Measurements from ENCODE around the gene TRMT11.

Gene TRMT11

GRCh38 chr6:126072834-126073233 lies 86.5 kb downstream of the TRMT11 start:
- no peaks in the 10 kb centered on the region for H3K4me1 ChIP-seq (ENCODE audit: control insufficient read depth, insufficient read depth, low read length, unreplicated experiment)
- H3K4me3 ChIP-seq (ENCODE audit: low read depth, low read length): no peak overlapping the region
- no peak overlapping the region for H2AFZ ChIP-seq (ENCODE audit: low read length, unreplicated experiment)
- no peaks in the 10 kb centered on the region for H3K79me2 ChIP-seq (ENCODE audit: control insufficient read depth, insufficient read depth, low read length, unreplicated experiment)
- H3K27ac ChIP-seq (ENCODE audit: low read depth, low read length): no peak overlapping the region
- no peaks in the 10 kb centered on the region for H3K27me3 ChIP-seq (ENCODE audit: insufficient read depth, low read length)
- H3K36me3 ChIP-seq (ENCODE audit: insufficient read depth, low read length): no peaks in the 10 kb centered on the region; the same call in 1 of the 2 replicates

- Histone ChIP-seq H3K36me3 (ENCODE audit: insufficient read depth, low read length) (no peaks in the 10 kb centered on the region), H2AFZ (ENCODE audit: low read length, unreplicated experiment) (no peak overlapping the region), H3K27ac (ENCODE audit: low read depth, low read length) (no peak overlapping the region), H3K27me3 (ENCODE audit: insufficient read depth, low read length) (no peaks in the 10 kb centered on the region), H3K79me2 (ENCODE audit: control insufficient read depth, insufficient read depth, low read length, unreplicated experiment) (no peaks in the 10 kb centered on the region), H3K4me1 (ENCODE audit: control insufficient read depth, insufficient read depth, low read length, unreplicated experiment) (no peaks in the 10 kb centered on the region), H3K4me3 (ENCODE audit: low read depth, low read length) (no peak overlapping the region)
Observed at GRCh38 chr6:126075335-126076071, 89.2 kb downstream of the TRMT11 start.

GRCh38 chr6:126076992-126077664 lies 90.8 kb downstream of the TRMT11 start:
- Histone ChIP-seq H3K27me3 (ENCODE audit: insufficient read depth, low read length) (no peaks in the 10 kb centered on the region), H2AFZ (ENCODE audit: low read length, unreplicated experiment) (no peak overlapping the region), H3K79me2 (ENCODE audit: control insufficient read depth, insufficient read depth, low read length, unreplicated experiment) (no peaks in the 10 kb centered on the region), H3K4me1 (ENCODE audit: control insufficient read depth, insufficient read depth, low read length, unreplicated experiment) (no peaks in the 10 kb centered on the region), H3K36me3 (ENCODE audit: insufficient read depth, low read length) (no peaks in the 10 kb centered on the region), H3K27ac (ENCODE audit: low read depth, low read length) (no peak overlapping the region), H3K4me3 (ENCODE audit: low read depth, low read length) (no peak overlapping the region)

- Histone ChIP-seq H3K79me2 (ENCODE audit: control insufficient read depth, insufficient read depth, low read length, unreplicated experiment) (no peaks in the 10 kb centered on the region), H2AFZ (ENCODE audit: low read length, unreplicated experiment) (no peak overlapping the region), H3K4me1 (ENCODE audit: control insufficient read depth, insufficient read depth, low read length, unreplicated experiment) (no peaks in the 10 kb centered on the region), H3K4me3 (ENCODE audit: low read depth, low read length) (no peak overlapping the region), H3K36me3 (ENCODE audit: insufficient read depth, low read length) (no peaks in the 10 kb centered on the region), H3K27me3 (ENCODE audit: insufficient read depth, low read length) (no peaks in the 10 kb centered on the region), H3K27ac (ENCODE audit: low read depth, low read length) (no peak overlapping the region)
Observed at GRCh38 chr6:126077810-126078776, 91.8 kb downstream of the TRMT11 start.

GRCh38 chr6:126083875-126084274 lies 97.5 kb downstream of the TRMT11 start:
- Histone ChIP-seq H2AFZ (ENCODE audit: low read length, unreplicated experiment) (no peak overlapping the region), H3K4me1 (ENCODE audit: control insufficient read depth, insufficient read depth, low read length, unreplicated experiment) (no peaks in the 10 kb centered on the region), H3K27ac (ENCODE audit: low read depth, low read length) (no peak overlapping the region)

GRCh38 chr6:126086560-126086959 lies 100.2 kb downstream of the TRMT11 start:
- H3K27ac ChIP-seq (ENCODE audit: low read depth, low read length): no peak overlapping the region
- no peaks in the 10 kb centered on the region for H3K79me2 ChIP-seq (ENCODE audit: control insufficient read depth, insufficient read depth, low read length, unreplicated experiment)
- no peaks in the 10 kb centered on the region for H3K36me3 ChIP-seq (ENCODE audit: insufficient read depth, low read length)
- no peaks in the 10 kb centered on the region for H3K27me3 ChIP-seq (ENCODE audit: insufficient read depth, low read length)
- no peaks in the 10 kb centered on the region for H3K4me1 ChIP-seq (ENCODE audit: control insufficient read depth, insufficient read depth, low read length, unreplicated experiment)
- H2AFZ ChIP-seq (ENCODE audit: low read length, unreplicated experiment): no peak overlapping the region
- no peak overlapping the region for H3K4me3 ChIP-seq (ENCODE audit: low read depth, low read length)

More at GRCh38 chr6:126083875-126084274, 97.5 kb downstream of the TRMT11 start:
- Histone ChIP-seq H3K79me2 (ENCODE audit: control insufficient read depth, insufficient read depth, low read length, unreplicated experiment) (no peaks in the 10 kb centered on the region), H3K4me3 (ENCODE audit: low read depth, low read length) (no peak overlapping the region), H3K27me3 (ENCODE audit: insufficient read depth, low read length) (no peaks in the 10 kb centered on the region), H3K36me3 (ENCODE audit: insufficient read depth, low read length) (no peaks in the 10 kb centered on the region)

All from ACC112 (cell line).